Transverse colon (tissue), 3 donors: ENCODE measurements around the gene TLL1.

ENCODE experiments used
- CTCF ChIP-seq, 5 experiments: fragments of 200-600 bp in 3 of 5; fragments of 450-650 bp in 2 of 5; sonication (generic) in 3 of 5; IDR thresholded peaks; 1 replicate in 2 of 5; 2 replicates in 3 of 5; pipeline ENCODE4 v1.5.1; 2016 to 2017; ENCODE audit warnings: antibody characterized with exemption in 5 of 5, inconsistent platforms in 3 of 5, mild to moderate bottlenecking in 2 of 5, moderate library complexity in 1 of 5
- EP300 ChIP-seq: sonication (generic); formaldehyde crosslinking; IDR thresholded peaks from one replicate; pipeline ENCODE4 v1.6.1; 2017; ENCODE audit warnings: antibody characterized with exemption, low read depth

GRCh38 chr4:165873298-165874071, 448 bp downstream of the TLL1 start:
- TF ChIP-seq CTCF (IDR thresholded peaks at IDR 0.05): no peak
- no peak for TF ChIP-seq EP300
